ENCODE measurements around the gene SUMO1. TPM values are rescaled to one million over a fixed set of nuclear protein-coding genes. Genes with fewer than 3 reads are reported as not detected.

SUMO1 gene
- total RNA-seq, 1 experiment from 2014 or later, result 67.3 TPM

Small RNAs within 50 kb of the gene (small RNA-seq; reads per million reads assigned to genes)
- gene AC079354.2 (not detected), gene RF00575 (not detected), gene SNORD70 (147 reads per million, percentile 97 among the genes with 10 or more reads in this experiment)

Other genes starting within 250 kb of the SUMO1 start
- gene FZD7, start 204.7 kb downstream of the SUMO1 start, total RNA-seq (2014; rRNA removed; shearing (Covaris generic)), result 17.4 and 18.2 TPM in 2 replicates
- 0.05 TPM in 1 of 2 replicates, not detected in the other for gene KIAA2012, start 165.3 kb downstream of the SUMO1 start, total RNA-seq (2014; rRNA removed; shearing (Covaris generic))
- 67.2 and 73.4 TPM in 2 replicates for gene NOP58, start 27.2 kb upstream of the SUMO1 start, total RNA-seq (2014; rRNA removed; shearing (Covaris generic))
- gene BMPR2, start 137.7 kb upstream of the SUMO1 start, total RNA-seq (2014; rRNA removed; shearing (Covaris generic)), result 5.0 and 9.7 TPM in 2 replicates

Measured in HT-29 (cell line).